Activated CD4-positive, alpha-beta T cell treated with anti-CD3 and anti-CD28 coated beads, Interleukin-2, Interleukin-6, amounts not matched to agents 100 ng/mL and 50 ng/mL, durations not matched to agents 16 hours and 8 hours (primary cell): ENCODE measurements around the gene NTRK3.

Experiments
- DNase-seq: peaks from one replicate; pipeline ENCODE4 v3.0.0-alpha.2; 2020

The NTRK3 gene

GRCh38 chr15:88256279-88257230, at the start of gene NTRK3:
TSS of gene NTRK3 (minus strand) at chr15:88256739. CDS start at chr15:88256153, 586 bp downstream.
- peak; percentile 12 for DNase-seq

- no peak for DNase-seq
These were observed 46.9 kb upstream of the NTRK3 start for GRCh38 chr15:88303395-88303794.

GRCh38 chr15:88302373-88302772, 45.8 kb upstream of the NTRK3 start:
- no peak for DNase-seq

DNA sequence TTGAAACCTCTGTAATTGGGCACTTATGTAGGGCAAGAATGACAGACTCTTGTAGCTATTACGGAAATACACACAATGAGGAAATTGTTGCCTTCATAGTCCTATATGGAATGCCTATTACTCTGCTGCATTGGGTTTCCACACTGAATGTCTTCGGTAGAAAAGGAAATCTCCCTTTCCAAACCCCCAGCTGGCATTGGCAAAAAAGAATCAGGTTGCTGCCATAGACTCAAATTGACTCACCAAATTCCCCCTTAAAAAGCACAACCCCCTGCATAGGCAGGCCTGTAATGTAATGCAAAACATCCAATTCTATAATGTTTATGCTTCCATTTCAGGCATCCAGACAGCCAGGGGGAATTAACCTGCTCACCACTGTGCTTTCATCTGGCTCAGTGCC, 44.8 kb upstream of the NTRK3 start:
- no peak for DNase-seq

- DNase-seq = no peak
These were observed 44.3 kb upstream of the NTRK3 start for GRCh38 chr15:88300861-88301260.

- DNase-seq = no peak
These were observed 43.5 kb upstream of the NTRK3 start for GRCh38 chr15:88300089-88300488.

DNA sequence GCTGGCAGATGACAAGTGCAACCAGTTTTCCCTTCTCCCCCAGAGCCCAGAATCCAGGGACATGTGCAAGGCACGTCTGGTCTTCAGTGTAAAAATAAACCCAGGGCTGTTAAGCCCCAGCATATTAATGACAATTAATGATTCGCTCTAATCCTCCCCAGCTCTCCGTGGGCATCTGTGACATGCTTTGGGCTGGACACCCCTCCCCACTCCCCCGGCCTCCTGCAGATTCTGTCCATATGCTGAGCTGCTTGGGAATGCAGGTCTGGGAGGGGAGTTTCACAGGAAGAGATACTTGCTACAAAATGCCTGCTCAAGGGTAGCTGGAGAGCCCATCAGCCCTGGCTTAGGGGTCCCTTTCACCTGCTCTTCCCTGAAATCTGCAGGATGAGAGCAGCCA, 43.0 kb upstream of the NTRK3 start:
- DNase-seq = no peak

DNA sequence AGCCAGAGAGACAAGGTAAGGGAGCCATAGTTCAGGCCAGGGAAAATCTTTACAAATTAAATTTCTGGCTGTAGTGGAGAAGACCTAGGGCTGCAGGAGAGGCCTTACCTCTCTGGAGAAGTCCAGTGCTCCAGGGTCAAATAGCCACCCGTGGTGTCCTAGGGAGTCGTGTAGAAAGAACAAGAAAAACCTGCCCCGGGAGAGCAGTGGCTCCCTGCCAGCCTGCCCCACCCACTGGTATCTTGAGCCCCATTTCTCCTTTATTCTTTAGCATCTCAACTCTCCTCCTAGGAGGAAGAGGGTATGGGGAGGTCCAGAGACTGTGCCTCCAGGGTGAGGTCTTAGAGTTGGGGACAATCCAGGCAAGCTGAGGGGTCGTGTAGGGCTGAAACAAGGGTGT, 32.1 kb upstream of the NTRK3 start:
- no peak for DNase-seq

DNA sequence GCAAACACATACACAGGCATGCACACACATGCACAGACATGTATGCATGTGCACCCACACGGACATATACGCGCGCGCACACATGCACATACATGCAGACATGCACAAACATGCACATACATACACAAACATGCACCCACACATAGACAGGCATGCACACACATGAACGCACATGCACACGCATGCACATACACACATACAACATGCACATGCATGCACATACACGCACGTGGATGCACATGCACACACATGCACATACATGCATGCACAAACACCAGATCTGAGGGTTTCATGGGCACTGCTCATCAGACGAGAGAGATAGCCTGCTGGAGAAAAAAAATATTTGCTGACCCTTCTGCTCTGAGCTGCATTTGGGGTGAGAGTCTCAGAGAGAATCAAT, 31.7 kb upstream of the NTRK3 start:
- no peak for DNase-seq

DNA sequence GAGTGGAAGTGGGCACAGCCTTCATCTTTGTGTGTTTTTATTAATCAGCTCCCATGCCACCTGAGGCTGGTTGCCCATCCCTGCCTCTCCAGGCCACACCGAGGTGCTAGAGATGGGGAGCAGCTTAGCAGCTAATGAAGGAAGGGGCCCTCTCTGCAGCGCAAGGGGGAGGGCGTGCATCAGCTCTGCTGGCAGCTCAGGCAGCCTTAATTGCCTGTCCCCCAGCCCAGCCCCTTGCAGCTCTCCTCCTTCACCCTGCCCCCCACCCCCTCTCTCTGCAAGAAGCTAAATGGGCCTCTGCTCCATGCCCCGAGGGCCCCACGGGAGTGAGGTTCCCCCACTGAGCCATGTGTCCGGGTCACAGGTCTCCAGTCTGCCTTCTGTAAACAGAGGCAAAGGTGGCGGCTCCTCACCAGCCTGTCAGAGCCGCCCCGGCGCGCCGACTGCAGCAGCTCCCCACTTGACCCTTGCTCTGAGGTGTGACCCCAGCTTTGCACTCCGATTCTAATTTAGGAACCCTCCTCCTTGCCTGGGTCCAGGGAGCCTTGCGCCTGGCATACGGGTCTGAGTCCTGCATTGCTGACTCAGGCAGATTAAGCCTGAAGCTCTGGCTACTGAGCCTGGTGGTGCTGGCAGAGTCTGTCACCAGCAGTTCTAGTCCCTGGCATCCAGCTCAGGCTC, 27.9 kb upstream of the NTRK3 start:
- DNase-seq = no peak

GRCh38 chr15:88282614-88283013, 26.1 kb upstream of the NTRK3 start:
- DNase-seq = no peak

DNA sequence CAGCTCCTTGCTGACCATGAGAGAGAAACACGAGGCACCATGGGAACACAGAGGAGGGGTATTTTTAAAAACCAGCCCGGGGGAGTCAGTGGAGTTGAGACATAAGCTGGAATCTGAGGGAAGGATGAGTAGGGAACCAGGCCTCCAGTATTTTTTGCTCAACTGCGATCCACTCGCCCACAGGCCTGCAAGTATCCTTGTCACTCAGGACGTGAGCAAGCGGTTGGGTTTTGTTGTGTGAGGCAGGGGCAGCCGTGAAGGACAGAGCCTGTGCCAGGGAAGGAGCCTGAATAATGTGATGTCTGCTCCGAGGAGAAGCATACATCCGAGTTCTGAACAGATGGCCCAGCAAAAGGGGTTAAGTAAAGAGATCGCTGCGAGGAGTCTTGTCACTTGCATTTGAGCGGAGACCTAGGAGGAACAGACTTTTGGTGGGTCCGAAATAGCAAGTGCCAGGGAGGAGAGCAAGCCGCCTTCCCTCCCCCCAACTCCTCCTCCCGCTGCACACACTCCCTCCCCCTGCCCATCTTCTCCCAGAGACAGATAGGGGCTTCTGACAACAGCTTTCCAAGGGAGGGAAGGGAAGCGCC, 20.4 kb upstream of the NTRK3 start:
- DNase-seq = no peak

- no peak for DNase-seq
These were observed 19.3 kb upstream of the NTRK3 start for GRCh38 chr15:88275804-88276203.

GRCh38 chr15:88274553-88275460, 18.3 kb upstream of the NTRK3 start:
- peak; percentile 79 for DNase-seq

GRCh38 chr15:88272421-88272820, 15.9 kb upstream of the NTRK3 start:
- DNase-seq = no peak

DNA sequence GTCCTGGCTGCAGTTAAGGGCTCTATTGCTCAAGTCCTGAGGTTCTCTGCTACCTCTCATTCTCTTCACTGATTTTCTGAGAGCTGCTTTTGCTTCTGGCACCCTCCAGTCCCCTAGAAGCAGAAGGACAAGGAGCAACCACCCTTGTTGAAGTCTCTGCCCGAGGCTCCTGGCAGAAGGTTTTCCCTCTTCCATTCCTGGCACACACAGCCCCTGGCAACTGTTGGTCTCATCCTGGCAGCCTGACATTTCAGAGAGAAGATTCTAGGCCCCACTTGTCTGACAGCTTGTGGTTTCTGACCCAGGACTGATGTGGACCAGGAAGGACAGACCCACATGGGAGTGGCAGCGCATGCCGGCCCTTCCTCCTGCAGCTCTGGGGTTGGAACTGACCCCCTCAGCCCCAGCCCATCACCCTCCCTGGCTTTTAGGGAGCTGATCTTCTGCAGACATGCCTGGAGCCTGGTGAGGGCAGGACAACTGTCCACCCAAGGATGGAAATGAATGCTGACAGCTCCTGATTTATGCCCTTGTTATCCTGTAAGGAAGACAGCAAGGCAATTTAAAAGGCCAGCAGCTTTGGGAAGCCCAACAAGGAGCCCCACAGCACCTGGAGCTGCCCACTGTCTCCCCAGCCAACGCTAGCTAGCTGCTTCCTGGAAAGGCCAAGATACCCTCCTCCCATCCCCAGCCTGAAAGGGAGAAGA, 13.0 kb upstream of the NTRK3 start:
- no peak for DNase-seq

DNA sequence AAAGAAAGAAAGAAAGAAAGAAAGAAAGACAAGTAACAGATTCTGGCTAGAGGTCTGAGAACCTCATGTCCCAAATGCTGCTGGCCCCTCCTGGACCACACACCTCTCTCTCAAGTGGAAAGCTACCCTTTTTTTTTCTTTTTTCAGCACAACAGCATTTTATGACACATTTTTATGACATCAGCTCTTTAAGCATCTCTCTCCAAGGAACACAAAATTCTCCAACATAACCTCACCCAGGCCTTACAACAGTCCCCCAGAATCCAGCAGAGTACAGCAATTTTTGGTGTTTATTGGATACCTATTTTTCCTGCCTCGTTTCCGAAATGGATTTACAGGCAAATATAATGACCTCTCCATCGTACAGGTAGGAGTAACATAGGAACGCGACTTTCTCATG, 11.2 kb upstream of the NTRK3 start:
- DNase-seq = no peak

- no peak for DNase-seq
These were observed 9.6 kb upstream of the NTRK3 start for GRCh38 chr15:88266170-88266569.

DNA sequence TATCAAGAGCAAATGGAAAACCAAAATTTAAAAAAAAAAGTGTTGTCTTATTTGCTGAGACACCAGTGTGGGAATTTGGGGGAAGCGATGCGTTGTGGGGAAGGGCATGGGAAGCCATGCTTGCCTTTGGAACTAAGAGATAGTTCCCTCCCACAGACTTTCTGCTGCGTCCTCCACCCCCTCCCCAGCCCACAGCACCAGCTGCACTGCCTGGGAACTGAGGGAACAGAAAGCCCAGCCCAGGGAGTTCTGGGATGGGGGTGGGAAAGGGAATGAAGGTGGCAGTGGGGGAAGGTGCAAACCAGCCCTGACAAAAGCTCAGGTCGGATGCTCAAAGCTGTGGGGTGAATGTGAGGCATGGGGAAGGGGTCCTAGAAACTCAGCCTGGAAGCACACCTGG, 8.1 kb upstream of the NTRK3 start:
- DNase-seq = no peak

GRCh38 chr15:88262064-88262463, 5.5 kb upstream of the NTRK3 start:
- no peak for DNase-seq

- peak; percentile 21 for DNase-seq
These were observed 1.6 kb upstream of the NTRK3 start for GRCh38 chr15:88258093-88258641.
